Stomach (tissue), 9 donors: ENCODE results near the gene RAPGEF3. TPM values are rescaled to one million over a fixed set of nuclear protein-coding genes. Genes with fewer than 3 reads are reported as not detected.

Experiments used
- DNase-seq, 2 donors: peaks; one replicate each; pipeline versions ENCODE4 v3.0.0 to v3.0.0-alpha.2; 2013 to 2019
- H3K27ac ChIP-seq, 5 donors: fragments of 200-600 bp in 4 of 5; sonication (generic) in 4 of 5; one replicate each; pipeline ENCODE4 v1.5.1; 2013 to 2019; ENCODE audit warnings: mild to moderate bottlenecking in 1 of 5, moderate library complexity in 1 of 5
- H3K27me3 ChIP-seq, 3 donors: fragments of 200-600 bp; sonication (generic); one replicate each; pipeline ENCODE4 v1.5.1; 2017 to 2019; ENCODE audit warnings: mixed run types in 1 of 3
- H3K36me3 ChIP-seq, 4 donors: fragments of 200-600 bp; sonication (generic); 1 replicate in 3 of 4; 2 replicates in 1 of 4; pipeline ENCODE4 v1.5.1; 2016 to 2019
- H3K4me1 ChIP-seq, 4 donors: fragments of 200-600 bp; sonication (generic); one replicate each; pipeline ENCODE4 v1.5.1; 2016 to 2019
- H3K4me3 ChIP-seq, 4 donors: fragments of 200-600 bp; sonication (generic) in 3 of 4; one replicate each; pipeline ENCODE4 v1.5.1; 2016 to 2019; ENCODE audit warnings: mild to moderate bottlenecking in 1 of 4
- H3K9me3 ChIP-seq, 4 donors: fragments of 200-600 bp; sonication (generic); one replicate each; pipeline ENCODE4 v1.5.1; 2016 to 2019
- CTCF ChIP-seq, 7 experiments: fragments of 450-650 bp in 4 of 7; fragments of 200-600 bp in 3 of 7; sonication (generic) in 3 of 7; IDR thresholded peaks; one replicate each; pipeline ENCODE4 v1.5.1; 2016 to 2019; ENCODE audit warnings: antibody characterized with exemption in 7 of 7, control low read depth in 2 of 7, mild to moderate bottlenecking in 1 of 7
- EP300 ChIP-seq: sonication (generic); formaldehyde crosslinking; IDR thresholded peaks from one replicate; pipeline ENCODE4 v1.6.1; 2017; ENCODE audit warnings: antibody characterized with exemption
- POLR2A ChIP-seq, 4 donors: fragments of 450-650 bp; IDR thresholded peaks; one replicate each; pipeline ENCODE4 v1.6.1; 2016; ENCODE audit warnings: antibody characterized with exemption in 4 of 4, control low read depth in 2 of 4, mild to moderate bottlenecking in 1 of 4, moderate library complexity in 1 of 4
- POLR2AphosphoS5 ChIP-seq, 3 donors: sonication (generic); formaldehyde crosslinking; IDR thresholded peaks; one replicate each; pipeline ENCODE4 v1.6.1; 2016; ENCODE audit warnings: antibody characterized with exemption in 3 of 3
- WGBS, 5 donors: extraction: QIAGEN DNeasy Blood & Tissue Kit in 3 of 5; methylation state at CpG; one replicate each; pipeline versions ENCODE4 v1.1.5 to v1.1.7; 2013 to 2018; 5-methylcytosine and 5-hydroxymethylcytosine counted together
- intact Hi-C: fragments of 100-400 bp; cut with DNase I; formaldehyde crosslinking; loops from one replicate; pipeline ENCODE4 v1.15.1; 2023; ENCODE audit warnings: low total_unique reads
- polyA plus RNA-seq, 3 donors: library from polyadenylated mRNA; stranded (reverse); fragments of 200-250 nt; gene quantifications; one replicate each; pipeline ENCODE4 v1.2.3, GENCODE V29; 2013
- total RNA-seq, 5 donors: library from RNA; depleted of rRNA; stranded (reverse); fragments of >200 nt; gene quantifications; one replicate each; pipeline versions ENCODE4 v1.1.0 to v1.2.3, GENCODE V29; 2014 to 2016
- donor health status: healthy with polysubstance abuse.
- donor health status: Bipolar disorder and iron deficiency.
- donor health status: healthy.

The RAPGEF3 gene
- total and polyA plus RNA-seq, 8 donors: 15.9 to 114 (median 23.9) TPM

GRCh38 chr12:47729233-47729632 is 29.4 kb downstream of the RAPGEF3 start:
- no peak for TF ChIP-seq POLR2A (IDR thresholded peaks at IDR 0.05)
- no peak for TF ChIP-seq POLR2AphosphoS5 (IDR thresholded peaks at IDR 0.05)
- no peak for TF ChIP-seq CTCF (IDR thresholded peaks at IDR 0.05)
- no peak for TF ChIP-seq EP300
- Histone ChIP-seq H3K9me3 (no peaks in the 10 kb centered on the region), H3K27ac (no peak overlapping the region), H3K4me1 (peaks cover 9 to 21% (median 14%) of the 10 kb centered on the region in 4 donors), H3K36me3 (no peaks in the 10 kb centered on the region), H3K4me3 (no peak overlapping the region), H3K27me3 (no peaks in the 10 kb centered on the region)
- intact Hi-C loops: no loop called here
- WGBS, 5 donors: 48 to 69% (median 52%) methylated on average over 3 of the region's 3 CpGs
- DNase-seq: no peak

- TF ChIP-seq POLR2AphosphoS5 (IDR thresholded peaks at IDR 0.05): no peak
- TF ChIP-seq CTCF (IDR thresholded peaks at IDR 0.05): no peak
- TF ChIP-seq EP300: no peak
- TF ChIP-seq POLR2A (IDR thresholded peaks at IDR 0.05): no peak
- Histone ChIP-seq H3K36me3 (peaks cover 0 to 20% (median 0%) of the 10 kb centered on the region in 4 donors), H3K27me3 (no peaks in the 10 kb centered on the region), H3K9me3 (no peaks in the 10 kb centered on the region), H3K4me3 (no peak overlapping the region), H3K4me1 (peaks cover 7 to 20% (median 13%) of the 10 kb centered on the region in 4 donors), H3K27ac (no peak overlapping the region)
- intact Hi-C loops: no loop called here
- no peak for DNase-seq
- 41 to 69% (median 62%) methylated on average over 5 of the region's 5 CpGs for WGBS, 5 donors
Observed at GRCh38 chr12:47725893-47726292, 32.8 kb downstream of the RAPGEF3 start.

- no peak within 1 kb of the TSS for H3K27ac ChIP-seq
- no peak for DNase-seq
- intact Hi-C loops: no loop called here
- peaks cover 0 to 26% (median 2%) of the 10 kb centered on the region in 4 donors for H3K36me3 ChIP-seq
- WGBS, 5 donors: 86 to 94% (median 88%) methylated on average over 6 to 8 of the region's 8 CpGs
- peaks cover under 1 to 13% (median 6%) of the 10 kb centered on the region in 4 donors for H3K4me1 ChIP-seq
- no peak for TF ChIP-seq POLR2AphosphoS5 (IDR thresholded peaks at IDR 0.05)
- no peak for TF ChIP-seq POLR2A (IDR thresholded peaks at IDR 0.05)
- no peak for TF ChIP-seq CTCF (IDR thresholded peaks at IDR 0.05)
- TF ChIP-seq EP300: no peak
- H3K27me3 ChIP-seq: no peaks in the 10 kb centered on the region
- no peaks in the 10 kb centered on the region for H3K9me3 ChIP-seq
- H3K4me3 ChIP-seq: no peak within 1 kb of the TSS
Observed at GRCh38 chr12:47725091-47725772, 33.4 kb downstream of the RAPGEF3 start, which contains the start of gene ENDOU. Gene ENDOU, minus strand, starts transcription at chr12:47725490. Its CDS starts 77 bp downstream, at chr12:47725413.

GRCh38 chr12:47722941-47723631 is 35.6 kb downstream of the RAPGEF3 start:
- Histone ChIP-seq H3K9me3 (no peaks in the 10 kb centered on the region), H3K4me3 (no peak overlapping the region), H3K27ac (no peak overlapping the region), H3K4me1 (peaks cover under 1 to 7% (median 5%) of the 10 kb centered on the region in 4 donors), H3K36me3 (peaks cover 0 to 32% (median 2%) of the 10 kb centered on the region in 4 donors), H3K27me3 (no peaks in the 10 kb centered on the region)
- WGBS, 5 donors: 67 to 93% (median 92%) methylated on average over 5 of the region's 5 CpGs
- TF ChIP-seq POLR2AphosphoS5 (IDR thresholded peaks at IDR 0.05) (no peak), EP300 (no peak)
- no peak for DNase-seq
- intact Hi-C loops: no loop called here
